Measurements from ENCODE around the gene MRPS35.
"Not testable (repeated sequence)": the region's sequence is repeated elsewhere in the genome, so short reads cannot be mapped to it uniquely, and the experiment has no call there.

MRPS35 gene

GRCh38 chr12:27709212-27709931 is 1.3 kb upstream of the MRPS35 start:
- FAIRE-seq: no peak

GRCh38 chr12:27709932-27710591 is 570 bp upstream of the MRPS35 start:
- no peak for FAIRE-seq

DNA sequence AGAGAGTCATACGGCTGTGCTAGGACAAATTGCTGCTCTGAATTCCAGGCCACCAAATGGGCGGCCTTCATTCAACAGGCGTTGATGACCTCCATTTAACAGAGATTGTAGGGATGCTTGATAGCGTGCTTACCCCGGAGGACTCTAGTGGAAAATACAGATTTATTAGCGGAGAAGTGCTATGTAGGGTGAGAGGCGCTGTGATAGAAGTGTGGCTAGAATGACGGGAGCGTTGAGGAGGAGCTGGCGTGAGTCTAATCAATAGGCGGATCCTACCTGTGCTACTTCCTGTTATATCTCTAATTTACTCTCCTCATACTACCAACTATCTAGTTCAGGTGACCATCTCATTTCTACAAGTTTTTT is 668 bp downstream of the MRPS35 start:
- no peak for FAIRE-seq

DNA sequence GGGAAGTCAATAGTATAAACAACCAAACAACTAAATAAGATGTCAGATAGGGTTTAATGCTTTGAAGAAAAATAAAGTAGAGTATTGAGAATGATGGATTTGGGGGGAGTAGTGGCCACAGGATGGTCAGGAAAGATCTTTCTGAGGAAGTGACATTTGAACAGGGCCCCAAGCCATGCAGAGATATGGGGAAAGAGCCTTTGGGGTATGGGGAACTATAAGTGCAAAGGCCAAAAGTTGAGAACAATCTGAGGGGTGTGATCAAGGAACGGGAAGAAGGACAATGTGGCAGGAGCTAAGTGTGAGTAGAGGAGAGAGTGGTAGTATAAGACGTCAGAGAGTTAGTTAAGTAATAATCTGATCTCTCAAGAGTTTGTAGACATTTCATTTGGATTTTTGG is 1.3 kb downstream of the MRPS35 start:
- FAIRE-seq: no peak

DNA sequence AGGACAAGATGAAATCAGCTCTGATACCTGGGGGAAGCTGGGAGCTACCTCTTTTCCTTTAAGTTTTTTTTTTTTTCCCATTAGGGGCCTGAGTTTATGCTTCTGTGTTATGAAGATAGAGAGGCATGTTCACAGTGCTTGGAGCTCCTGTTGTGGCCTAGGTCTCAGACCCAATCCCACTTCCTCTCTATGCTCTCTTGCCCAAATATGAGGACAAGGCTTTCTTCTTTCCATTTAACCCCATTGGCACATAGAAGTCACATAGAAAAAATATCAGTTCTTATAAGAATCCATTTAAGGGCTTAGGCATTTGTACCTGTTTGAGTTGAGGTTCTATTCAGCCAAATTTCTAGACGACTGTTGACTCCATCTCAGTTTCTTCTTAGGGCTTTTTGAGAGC is 12.6 kb downstream of the MRPS35 start:
- no peak for FAIRE-seq

GRCh38 chr12:27730097-27730588 is 19.5 kb downstream of the MRPS35 start:
- no peak for FAIRE-seq

GRCh38 chr12:27732281-27732680 is 21.6 kb downstream of the MRPS35 start:
- FAIRE-seq: no peak

DNA sequence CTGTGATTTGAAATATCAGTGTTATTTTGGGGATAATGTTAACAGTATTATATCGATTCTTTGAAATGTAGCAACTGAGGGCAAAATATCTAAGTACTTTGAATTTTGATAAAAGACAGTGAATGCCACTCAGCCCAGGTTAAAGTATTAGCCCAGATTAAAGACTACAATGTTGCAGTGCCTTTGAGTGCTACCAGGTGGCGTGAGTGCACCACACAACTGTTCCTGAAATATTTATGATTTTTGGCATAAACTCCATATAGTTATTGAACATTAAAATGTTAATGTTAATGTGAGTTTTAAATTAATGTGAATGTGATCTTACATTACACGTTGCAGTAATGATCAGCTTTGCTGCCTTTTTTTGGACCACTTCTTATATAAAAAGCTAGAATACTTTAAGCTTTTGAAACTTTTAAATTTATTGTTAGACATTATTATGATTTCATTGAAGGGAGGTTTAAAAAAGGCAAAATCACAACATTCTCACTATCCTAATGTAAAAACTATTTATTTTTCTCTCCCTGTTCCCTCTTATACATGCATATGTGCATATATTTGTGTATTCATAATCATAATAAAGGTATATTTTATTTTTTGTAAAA is 22.5 kb downstream of the MRPS35 start:
- FAIRE-seq: peak; percentile 96

- FAIRE-seq: peak; percentile 47
These were observed 23.2 kb downstream of the MRPS35 start for GRCh38 chr12:27733791-27734190.

DNA sequence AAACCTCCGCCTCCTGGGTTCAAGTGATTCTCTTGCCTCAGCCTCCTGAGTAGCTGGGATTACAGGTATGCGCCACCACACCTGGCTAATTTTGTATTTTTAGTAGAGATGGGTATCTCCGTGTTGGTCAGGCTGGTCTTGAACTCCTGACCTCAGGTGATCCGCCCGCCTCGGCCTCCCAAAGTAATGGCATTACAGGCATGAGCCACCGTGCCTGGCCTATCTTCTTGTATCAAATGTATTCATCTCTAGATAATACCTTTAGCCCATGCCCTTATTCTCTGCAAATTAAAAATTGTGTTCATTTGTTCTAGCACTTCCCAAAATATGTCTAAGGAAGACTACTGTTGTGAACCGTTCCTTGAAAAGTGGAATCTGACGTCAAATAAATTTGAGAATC is 23.7 kb downstream of the MRPS35 start:
- not testable (repeated sequence) for FAIRE-seq

DNA sequence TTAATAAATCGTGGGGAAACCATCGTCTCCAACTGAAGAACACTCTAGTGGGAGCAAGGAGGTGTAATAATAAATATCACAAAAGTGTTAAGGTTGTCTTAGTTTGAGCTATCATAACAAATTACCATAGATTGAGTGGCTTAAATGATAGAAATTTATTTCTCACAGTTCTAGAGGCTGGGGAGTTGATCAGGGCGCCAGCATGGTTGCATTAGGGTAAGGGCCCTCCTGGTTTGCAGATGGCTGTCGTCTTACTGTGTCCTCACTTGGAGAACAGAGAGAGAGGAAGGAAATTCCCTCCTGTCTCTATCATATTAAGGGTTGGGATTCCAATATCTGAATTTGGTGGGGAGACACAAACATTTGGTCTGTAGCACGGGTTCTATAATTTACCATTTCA is 33.0 kb downstream of the MRPS35 start:
- FAIRE-seq: no peak

- not testable (repeated sequence) for FAIRE-seq
These were observed 35.1 kb downstream of the MRPS35 start for GRCh38 chr12:27745734-27746133.

GRCh38 chr12:27747111-27747820 is 36.6 kb downstream of the MRPS35 start:
- peak; percentile 98 for FAIRE-seq

GRCh38 chr12:27751386-27752047 is 40.9 kb downstream of the MRPS35 start:
- FAIRE-seq: no peak

DNA sequence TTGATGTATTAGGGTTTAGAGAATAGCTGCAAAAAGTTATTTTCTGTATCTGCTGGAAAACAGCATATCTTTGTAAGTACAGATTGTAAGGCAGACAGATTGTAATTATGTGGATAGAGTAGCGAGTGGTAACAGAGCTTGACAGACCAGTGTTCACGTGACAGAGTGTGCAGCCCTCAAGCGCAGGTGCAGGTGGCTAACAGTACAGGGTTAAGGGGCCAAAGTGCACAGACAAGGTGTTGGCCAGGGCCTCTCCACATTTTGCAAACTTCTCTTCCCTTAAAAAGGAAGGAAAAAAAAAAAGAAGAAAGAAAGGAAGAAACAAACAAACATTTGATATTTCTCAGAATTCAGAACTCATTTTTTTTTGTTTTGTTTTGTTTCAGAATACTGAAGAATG is 44.2 kb downstream of the MRPS35 start:
- FAIRE-seq: no peak

- FAIRE-seq: no peak
These were observed 46.1 kb downstream of the MRPS35 start for GRCh38 chr12:27756670-27757195.

DNA sequence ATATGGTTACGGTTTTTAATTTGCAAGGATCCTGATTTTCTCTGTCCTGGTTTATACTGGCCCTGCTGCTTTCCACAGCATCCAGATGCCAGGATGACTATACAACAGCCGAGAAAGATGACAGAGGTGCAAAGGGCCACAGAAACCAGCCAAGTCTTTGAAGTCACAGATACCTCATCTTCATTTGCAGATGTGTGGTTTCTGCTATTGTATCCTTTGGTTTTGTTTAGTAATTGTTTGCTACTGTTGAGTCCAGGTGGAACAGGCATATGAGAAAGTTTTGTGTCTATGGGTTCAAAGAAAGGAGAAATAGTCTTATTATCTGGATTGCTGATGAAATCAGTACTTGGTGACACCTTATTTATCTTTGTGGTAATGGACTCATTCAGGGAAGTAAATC is 52.1 kb downstream of the MRPS35 start:
- no peak for FAIRE-seq

GRCh38 chr12:27766587-27766986 is 56.0 kb downstream of the MRPS35 start:
- FAIRE-seq: no peak

DNA sequence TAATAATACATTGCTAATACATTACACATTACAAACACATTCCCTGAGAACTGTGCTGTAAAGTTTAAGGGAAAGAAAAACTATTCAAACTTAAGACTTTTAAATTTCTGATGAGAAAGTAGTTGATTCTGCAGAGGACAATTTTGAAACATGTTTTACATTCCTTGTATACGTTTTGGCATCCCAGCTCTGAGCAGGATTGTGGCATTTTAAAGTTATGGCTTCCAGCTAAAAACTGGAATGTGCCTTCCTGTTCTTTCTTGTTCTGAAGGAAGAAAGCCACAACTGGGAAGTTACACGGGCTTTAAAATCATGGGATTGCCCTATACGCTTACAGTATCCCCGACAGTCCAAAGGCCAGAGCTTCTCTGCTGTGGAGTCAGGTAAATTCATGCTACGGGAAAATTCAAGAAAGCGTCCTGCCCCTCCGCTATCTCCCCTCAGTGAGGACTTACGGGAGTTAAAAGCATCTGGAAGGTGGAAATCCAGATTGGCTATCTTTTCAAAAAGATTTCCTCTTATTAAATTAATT is 58.6 kb downstream of the MRPS35 start:
- no peak for FAIRE-seq

- no peak for FAIRE-seq
These were observed 61.1 kb downstream of the MRPS35 start for GRCh38 chr12:27771481-27772327.

- peak; percentile 70 for FAIRE-seq
These were observed 61.9 kb downstream of the MRPS35 start for GRCh38 chr12:27772328-27773049.

Measured in islet of Langerhans (tissue), 1 donor.